SK-MEL-5 (cell line): ENCODE data around the gene RICTOR. TPM values are rescaled to one million over a fixed set of nuclear protein-coding genes. Genes with fewer than 3 reads are reported as not detected.

Source experiments
- DNase-seq: peaks from one replicate; pipeline ENCODE4 v3.0.0-alpha.2; 2016; ENCODE audit warnings: low read depth, low spot score
- in situ Hi-C: cut with HindIII; loops from 2 replicates; pipeline ENCODE4 v1.10.0; 2016; ENCODE audit warnings: low sequenced_read_pairs, high pct_unique_total_duplicates, low pct_unique_long_range_greater_than_20kb
- polyA plus RNA-seq, 2 experiments: library from polyadenylated mRNA; depleted of rRNA; stranded (reverse); fragments of >200 nt; gene quantifications; 2 replicates each; pipeline ENCODE4 v1.2.3, GENCODE V29; 2015
- total RNA-seq: library from RNA; depleted of rRNA; stranded (reverse); fragments of >200 nt; shearing (Covaris generic); gene quantifications from 2 replicates; pipeline ENCODE4 v1.2.3, GENCODE V29; 2014; rRNA removed

Gene RICTOR, protein sequence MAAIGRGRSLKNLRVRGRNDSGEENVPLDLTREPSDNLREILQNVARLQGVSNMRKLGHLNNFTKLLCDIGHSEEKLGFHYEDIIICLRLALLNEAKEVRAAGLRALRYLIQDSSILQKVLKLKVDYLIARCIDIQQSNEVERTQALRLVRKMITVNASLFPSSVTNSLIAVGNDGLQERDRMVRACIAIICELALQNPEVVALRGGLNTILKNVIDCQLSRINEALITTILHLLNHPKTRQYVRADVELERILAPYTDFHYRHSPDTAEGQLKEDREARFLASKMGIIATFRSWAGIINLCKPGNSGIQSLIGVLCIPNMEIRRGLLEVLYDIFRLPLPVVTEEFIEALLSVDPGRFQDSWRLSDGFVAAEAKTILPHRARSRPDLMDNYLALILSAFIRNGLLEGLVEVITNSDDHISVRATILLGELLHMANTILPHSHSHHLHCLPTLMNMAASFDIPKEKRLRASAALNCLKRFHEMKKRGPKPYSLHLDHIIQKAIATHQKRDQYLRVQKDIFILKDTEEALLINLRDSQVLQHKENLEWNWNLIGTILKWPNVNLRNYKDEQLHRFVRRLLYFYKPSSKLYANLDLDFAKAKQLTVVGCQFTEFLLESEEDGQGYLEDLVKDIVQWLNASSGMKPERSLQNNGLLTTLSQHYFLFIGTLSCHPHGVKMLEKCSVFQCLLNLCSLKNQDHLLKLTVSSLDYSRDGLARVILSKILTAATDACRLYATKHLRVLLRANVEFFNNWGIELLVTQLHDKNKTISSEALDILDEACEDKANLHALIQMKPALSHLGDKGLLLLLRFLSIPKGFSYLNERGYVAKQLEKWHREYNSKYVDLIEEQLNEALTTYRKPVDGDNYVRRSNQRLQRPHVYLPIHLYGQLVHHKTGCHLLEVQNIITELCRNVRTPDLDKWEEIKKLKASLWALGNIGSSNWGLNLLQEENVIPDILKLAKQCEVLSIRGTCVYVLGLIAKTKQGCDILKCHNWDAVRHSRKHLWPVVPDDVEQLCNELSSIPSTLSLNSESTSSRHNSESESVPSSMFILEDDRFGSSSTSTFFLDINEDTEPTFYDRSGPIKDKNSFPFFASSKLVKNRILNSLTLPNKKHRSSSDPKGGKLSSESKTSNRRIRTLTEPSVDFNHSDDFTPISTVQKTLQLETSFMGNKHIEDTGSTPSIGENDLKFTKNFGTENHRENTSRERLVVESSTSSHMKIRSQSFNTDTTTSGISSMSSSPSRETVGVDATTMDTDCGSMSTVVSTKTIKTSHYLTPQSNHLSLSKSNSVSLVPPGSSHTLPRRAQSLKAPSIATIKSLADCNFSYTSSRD (N-terminal part only)
- 32.7 and 39.4 TPM in 2 replicates for total RNA-seq
- 7.4 and 11.9 TPM in 2 replicates for polyA plus RNA-seq (2015; cell fraction: cytosol; rRNA removed)
- polyA plus RNA-seq (2015; cell fraction: nucleus; rRNA removed): 65.9 and 73.0 TPM in 2 replicates

DNA sequence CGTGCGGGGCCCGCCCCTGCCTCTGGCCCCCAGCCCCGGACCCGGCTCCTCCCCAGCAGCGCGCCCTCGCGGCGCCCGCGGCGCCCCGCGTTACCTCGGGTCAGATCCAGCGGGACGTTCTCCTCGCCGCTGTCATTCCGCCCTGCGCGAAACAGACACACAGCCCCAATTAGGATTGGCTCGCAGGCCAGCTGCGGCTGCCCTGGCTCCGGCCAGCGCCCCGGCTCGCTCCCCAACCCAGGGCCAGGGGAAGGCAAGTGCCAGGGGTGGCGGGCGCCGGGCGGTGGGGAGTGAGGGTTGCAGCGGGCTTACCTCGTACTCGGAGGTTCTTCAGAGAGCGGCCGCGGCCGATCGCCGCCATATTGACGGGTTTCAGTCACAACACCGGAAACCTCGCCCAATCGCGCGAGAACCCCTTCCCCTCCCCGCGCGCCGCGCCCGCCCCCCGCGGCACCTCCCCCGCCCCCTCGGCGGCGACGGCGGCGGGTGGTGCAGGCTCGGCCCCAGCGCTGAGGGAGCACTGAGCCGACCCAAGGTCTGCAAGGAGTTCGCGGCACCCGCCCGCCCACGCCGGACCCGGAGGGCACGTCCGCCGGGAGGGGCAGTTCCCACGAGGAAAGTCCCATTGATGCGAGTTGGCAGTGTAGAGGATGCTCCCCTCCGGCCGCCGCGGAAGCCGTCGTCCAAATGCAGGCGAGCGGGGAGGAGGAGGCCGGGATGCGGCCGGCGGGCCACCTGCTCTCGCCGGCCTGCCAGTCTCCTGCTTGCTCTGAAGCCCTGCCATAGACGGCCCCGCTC, at the start of gene RICTOR:
Gene RICTOR, minus strand, starts transcription at position 383 of the 798 bp plus-strand sequence. Its CDS starts 22 bp downstream, at position 361.
- DNase-seq: peak; percentile 92
- in situ Hi-C loops: no loop called here

DNA sequence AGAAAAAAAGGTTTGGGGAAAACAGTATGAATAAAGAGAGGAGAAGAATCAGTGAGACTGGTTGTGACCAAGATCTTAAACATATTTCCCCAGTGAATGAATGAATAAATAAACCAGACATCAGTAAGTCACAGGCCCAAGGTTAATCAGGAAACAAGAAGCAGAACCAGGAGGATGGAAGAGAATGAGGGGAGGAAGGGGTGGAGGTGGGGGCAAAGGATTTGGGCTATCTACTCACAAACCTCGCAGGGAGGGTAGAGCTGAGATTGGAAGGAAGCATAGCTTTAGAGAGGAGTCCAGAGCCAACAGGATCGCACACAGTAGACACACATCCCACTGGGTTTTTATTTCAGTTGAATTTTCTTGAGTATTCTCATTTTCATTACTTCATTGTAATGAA, 47.7 kb upstream of the RICTOR start:
- in situ Hi-C loops: no loop called here
- DNase-seq: no peak

DNA sequence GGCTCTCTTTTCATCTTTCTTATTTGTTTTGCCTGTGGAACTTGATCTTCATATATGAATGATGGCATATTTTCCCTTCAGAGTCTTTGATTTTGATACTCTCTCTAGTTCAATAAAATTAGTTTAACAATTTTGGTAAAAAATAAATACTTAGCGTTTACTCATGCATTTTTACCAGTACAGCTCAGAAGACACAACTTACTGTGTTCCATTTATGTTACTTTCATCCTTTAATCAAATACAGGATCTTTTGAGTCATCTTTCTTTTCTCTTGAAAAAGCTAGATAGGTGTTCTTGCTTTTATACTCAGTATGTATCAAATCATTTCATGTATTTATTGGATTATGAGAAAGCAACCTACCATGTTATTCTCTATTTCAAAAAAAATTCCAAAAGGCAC, 47.1 kb upstream of the RICTOR start:
- DNase-seq: no peak
- in situ Hi-C loops: no loop called here

DNA sequence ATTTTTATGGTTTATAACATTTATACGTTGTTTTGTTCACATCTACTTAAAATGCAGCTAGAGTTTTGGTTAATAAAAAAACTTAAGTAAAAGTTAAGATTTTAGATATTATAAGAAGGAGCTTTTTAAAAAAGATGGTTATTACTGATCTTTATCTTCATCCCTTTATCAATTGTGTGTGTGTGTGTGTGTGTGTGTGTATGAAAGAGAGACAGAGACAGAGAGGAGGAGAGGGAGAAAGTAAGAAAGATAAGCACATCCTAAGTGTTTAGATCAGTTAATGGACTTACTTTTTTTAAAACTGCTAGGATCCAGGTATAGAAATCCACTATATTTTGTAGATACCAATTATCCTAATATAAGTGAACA, 45.8 kb upstream of the RICTOR start:
- DNase-seq: no peak
- in situ Hi-C loops: no loop called here

DNA sequence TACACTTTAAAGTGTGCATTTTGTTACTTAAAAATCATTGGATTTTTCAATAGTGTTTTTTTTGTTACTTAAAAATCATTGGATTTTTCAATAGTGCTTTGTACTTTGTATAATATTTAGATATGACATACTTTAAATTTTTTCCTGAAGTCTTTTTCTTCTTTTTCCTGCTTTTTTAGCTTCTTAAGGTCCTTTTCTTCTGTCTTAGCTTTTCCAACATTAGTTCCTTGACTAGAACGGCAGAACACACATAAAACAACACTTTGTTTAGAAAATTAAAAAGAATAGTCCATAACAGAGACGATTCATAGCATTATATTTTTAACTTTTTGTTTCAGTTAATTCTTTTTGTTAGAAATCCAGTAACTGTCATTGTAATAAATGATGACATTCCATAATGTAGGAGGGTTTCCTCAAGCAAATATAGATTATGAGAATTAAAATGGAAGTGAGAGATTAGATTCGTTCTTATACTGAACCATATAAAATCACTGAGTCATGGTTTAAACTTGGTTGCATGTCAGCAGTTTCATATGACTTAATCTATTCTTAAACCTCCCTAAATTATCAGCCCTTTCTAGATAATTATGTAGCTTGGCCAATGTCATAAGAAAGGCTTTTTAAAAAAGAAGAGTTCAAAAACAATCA, 45.3 kb upstream of the RICTOR start:
- DNase-seq: peak; percentile 22
- in situ Hi-C loops: no loop called here

DNA sequence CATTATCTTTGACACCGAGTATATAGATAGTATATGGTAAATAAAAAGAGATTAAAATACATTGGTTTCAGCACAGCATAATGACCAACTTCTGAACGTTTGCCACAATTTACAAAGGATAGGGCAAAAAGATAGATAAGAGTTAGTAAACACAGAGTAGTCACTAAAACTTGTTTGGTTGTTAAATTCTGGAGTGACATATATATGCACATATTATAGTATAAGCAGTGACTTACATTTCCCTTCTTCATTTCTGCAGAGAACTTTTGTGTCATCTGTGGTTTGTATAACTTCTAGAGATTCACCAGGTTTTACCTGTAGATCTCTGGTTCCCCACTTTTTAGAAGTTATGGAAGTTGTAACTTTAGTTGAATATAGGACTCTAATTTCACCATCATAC, 44.4 kb upstream of the RICTOR start:
- no peak for DNase-seq
- in situ Hi-C loops: no loop called here

DNA sequence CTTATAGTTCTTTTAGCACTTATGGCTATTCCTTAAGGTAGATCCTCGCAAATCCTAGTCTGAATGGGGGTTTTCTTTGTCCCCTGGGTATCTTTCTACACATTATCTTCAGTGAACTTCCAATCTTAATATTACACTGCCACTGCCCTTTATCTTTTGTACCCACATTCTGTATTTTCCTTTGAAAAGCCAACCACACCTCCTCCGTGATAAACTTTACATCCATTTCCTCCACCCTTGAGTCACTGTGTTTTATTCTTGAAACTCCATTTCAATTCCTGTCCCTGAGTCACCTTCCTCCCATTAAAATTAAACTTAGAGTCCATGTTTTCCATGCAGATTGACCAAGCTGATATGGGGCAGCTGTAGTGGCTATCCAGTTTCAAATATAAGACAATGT, 43.2 kb upstream of the RICTOR start:
- DNase-seq: no peak
- in situ Hi-C loops: no loop called here

DNA sequence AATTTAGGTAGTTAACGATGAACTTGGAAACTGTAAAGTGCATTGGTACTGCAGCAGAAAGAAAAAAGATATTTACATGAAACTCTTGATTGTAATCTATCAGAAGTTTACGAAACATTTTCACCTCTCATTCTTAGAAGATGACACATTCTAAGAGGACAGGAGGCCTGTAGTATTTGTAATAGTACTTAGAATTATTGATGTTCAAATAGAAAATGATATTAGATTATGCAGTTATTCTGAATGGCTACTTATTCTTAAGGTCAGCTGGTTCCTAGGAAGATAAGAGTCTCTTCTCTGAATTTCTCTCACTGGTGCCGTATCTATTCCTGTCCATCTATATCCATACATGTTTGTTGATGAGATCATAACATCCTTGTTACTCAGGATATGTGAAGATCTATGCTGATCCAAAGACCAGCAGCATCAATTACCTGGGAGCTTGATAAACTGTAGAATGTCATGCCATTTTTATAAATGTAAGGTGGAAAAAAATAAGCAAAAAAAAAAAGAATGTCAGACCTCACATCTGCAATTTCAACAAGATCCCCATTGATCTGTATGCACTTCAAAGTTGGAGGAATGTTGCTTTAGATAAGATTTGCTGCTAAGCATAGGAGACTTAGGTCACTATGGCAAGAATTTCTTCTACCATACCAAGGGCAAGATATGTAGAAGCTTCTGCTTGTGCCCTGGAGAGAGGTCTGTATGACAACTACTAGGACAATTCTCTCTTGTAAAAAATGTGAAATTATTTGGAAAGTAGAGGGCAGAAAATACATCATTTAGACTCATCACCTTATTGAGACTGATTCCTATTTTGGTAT, 42.4 kb upstream of the RICTOR start:
- in situ Hi-C loops: no loop called here
- DNase-seq: no peak

DNA sequence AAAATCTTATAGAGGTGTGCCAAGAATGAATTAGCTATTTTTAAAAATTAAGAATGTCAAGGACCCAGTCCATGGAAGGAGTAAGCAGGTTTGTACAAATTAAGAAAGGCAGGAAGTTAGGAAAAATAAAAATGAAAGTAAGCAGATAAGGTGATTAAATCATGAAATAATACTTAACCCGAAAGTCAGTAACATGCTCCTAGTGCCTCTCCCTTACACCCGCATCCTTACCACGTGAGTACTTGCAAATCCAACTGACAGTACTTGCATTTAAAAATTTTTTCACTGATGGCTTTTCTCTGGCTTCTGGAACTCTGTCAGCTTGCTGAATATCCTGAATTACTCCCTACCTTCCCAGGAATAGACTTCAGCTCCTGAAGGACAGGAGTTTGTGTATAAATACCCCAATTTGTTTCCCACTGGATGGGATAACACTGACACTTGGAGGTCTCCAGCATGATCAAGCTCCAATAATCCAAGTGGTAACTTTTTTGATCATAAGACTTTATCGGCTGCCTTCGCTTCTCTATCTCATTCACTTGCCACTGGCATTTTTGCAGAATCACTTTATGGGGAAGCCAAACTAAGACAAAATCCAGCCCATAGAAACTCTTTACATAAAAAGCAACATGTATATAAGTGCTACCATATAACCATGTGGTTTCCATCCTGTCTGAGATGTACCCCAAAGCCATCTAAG, 41.6 kb upstream of the RICTOR start:
- no peak for DNase-seq
- in situ Hi-C loops: no loop called here

DNA sequence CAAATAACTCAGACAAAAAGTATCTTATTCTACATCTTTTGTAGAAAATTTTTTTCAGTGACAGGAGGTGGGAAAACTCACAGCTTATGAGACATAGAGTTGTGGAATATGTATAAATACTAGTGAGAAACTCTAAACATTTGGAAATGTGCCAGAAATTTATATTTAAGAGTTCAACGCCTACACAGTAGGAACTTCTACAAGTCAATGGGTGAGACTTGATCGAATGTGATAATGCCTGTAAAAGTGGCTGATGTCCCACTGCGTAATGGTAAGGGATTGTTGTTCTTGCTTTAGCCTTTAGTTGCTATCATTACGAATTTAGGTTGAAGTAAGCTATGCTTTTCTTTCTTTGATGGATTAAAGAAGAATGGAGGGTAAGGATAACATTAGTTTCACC, 40.0 kb upstream of the RICTOR start:
- in situ Hi-C loops: no loop called here

DNA sequence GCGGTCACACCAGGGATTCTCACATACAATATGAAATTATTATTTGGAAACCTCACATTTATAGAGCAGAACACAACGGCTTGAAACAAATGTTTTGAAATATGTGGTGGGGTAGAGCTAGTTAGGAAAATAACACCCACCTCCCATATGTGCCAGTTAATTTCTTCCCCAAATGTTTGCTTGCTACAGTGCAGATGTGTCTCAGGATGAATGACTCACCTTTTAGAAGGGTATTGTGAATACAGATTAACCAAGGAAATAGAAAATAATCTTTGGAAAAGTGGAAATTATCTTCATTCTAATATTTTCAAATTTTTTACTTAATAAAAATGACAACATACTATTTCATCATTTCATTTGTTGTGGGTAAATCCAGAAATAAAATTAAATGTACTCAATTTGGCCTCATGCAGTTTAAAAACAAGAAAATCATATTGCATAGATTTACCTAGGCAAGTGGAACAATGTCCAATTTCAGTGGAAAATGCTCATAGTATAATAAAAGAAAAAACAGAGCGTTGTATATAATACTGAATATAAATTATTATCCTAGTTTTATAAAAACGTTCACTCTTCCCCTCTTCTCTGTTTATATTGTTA, 39.3 kb upstream of the RICTOR start:
- DNase-seq: no peak
- in situ Hi-C loops: no loop called here

More for the DNA sequence above, 40.0 kb upstream of the RICTOR start:
- no peak for DNase-seq

DNA sequence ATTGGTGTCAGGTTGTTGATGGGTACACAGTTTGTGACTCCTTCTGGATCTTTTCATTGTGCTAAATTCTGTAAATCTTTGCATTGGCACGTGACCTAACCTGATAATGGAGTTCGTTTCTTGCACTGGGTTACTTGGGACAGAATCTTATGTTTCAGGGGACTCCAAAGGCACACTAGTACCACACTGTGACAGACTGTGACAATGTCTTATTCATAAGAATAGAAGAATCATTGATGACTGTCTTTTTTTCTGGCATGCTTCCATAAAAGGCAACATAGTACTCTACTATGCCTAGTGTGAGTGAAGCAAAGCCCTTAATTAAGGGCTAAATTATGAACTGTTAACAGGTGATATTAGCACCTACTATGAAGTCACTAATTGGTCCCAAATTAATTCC, 35.4 kb upstream of the RICTOR start:
- in situ Hi-C loops: no loop called here
- DNase-seq: peak; percentile 32

DNA sequence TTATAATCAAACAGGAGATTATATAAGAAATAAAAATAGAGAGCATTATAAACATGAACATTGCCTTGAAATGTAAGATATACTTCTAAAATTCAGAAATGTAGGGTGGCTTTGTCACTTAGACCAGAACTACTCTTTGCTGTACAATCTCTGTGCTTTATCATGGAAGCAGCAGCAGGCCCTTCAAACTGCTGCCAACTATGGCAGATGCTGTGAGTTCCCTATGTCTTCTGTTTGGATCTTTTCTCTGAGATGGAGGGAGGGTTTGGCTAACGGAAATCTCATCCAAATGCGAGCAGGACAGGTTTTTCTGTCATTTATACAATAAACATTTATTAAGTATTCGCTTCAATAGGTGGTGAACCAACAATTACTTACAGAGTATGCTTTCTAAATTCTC, 34.8 kb upstream of the RICTOR start:
- in situ Hi-C loops: no loop called here
- no peak for DNase-seq

DNA sequence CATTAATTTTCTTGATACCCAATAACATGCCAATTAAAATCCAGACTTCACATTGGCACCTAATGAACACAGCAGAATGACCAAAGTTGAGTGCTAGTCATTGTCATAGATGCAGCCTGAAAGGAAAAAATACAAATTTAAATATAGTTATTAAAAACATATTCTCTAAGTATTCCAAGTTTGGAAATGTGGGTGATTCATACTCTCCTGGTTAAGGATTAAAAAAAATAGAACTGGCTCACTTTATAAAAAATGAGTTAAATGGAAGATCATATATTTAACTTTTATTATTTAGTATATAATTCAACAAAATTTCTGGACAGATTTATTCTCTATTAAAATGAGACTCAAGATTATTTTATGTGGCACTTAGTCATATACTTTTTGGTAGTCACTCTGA, 33.2 kb upstream of the RICTOR start:
- in situ Hi-C loops: no loop called here
- no peak for DNase-seq

DNA sequence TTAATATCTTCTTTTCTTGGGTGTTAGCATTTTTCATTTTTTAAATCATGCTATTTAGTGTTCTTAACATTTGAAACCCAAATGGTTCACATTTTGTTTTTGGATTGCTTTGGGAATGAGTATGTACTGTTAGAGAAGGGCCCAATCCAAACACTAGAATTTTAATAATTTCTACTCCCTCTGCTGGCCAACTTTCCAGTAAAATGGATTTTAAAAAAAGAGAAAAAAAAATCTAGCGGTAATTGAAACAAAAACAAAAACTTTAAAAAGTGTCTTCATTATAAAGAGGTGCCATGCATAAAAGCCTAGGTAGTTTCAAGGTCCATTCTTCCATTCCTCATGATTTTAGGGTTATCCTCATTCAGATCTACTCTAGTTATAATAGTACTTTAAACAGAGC, 32.1 kb upstream of the RICTOR start:
- in situ Hi-C loops: no loop called here

More for the DNA sequence above, 32.1 kb upstream of the RICTOR start:
- peak; percentile 50 for DNase-seq
